B cell (primary cell): ENCODE results near the gene DNAAF6.
"Not testable (repeated sequence)": the region's sequence is repeated elsewhere in the genome, so short reads cannot be mapped to it uniquely, and the experiment has no call there.

Experiments used
- EZH2 ChIP-seq: IDR thresholded peaks from 2 replicates; pipeline ENCODE4 v1.6.1; 2012; ENCODE audit warnings: borderline replicate concordance, low read depth, mild to moderate bottlenecking, moderate library complexity, low read length; ENCODE audit not compliant: insufficient read depth, poor library complexity, severe bottlenecking
- TF ChIP-seq, protein P1 (sequence below): fragments of 200-600 bp; IDR thresholded peaks from one replicate; pipeline ENCODE4 v1.8.0; 2022; ENCODE audit warnings: antibody characterized with exemption, mild to moderate bottlenecking

DNA sequence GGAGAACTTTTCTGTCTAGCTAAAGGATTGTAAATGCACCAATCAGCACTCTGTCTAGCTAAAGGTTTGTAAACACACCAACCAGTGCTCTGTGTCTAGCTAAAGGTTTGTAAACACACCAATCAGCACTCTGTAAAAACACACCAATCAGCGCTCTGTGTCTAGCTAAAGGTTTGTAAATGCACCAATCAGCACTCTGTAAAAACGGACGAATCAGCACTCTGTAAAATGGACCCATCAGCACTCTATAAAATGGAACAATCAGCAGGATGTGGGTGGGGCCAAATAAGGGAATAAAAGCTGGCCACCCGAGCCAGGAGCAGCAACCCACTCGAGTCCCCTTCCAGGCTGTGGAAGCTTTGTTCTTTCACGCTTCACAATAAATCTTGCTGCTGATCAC lies 8.3 kb upstream of the DNAAF6 start:
- TF ChIP-seq, protein P1, sequence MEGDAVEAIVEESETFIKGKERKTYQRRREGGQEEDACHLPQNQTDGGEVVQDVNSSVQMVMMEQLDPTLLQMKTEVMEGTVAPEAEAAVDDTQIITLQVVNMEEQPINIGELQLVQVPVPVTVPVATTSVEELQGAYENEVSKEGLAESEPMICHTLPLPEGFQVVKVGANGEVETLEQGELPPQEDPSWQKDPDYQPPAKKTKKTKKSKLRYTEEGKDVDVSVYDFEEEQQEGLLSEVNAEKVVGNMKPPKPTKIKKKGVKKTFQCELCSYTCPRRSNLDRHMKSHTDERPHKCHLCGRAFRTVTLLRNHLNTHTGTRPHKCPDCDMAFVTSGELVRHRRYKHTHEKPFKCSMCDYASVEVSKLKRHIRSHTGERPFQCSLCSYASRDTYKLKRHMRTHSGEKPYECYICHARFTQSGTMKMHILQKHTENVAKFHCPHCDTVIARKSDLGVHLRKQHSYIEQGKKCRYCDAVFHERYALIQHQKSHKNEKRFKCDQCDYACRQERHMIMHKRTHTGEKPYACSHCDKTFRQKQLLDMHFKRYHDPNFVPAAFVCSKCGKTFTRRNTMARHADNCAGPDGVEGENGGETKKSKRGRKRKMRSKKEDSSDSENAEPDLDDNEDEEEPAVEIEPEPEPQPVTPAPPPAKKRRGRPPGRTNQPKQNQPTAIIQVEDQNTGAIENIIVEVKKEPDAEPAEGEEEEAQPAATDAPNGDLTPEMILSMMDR: not testable (repeated sequence)
- not testable (repeated sequence) for TF ChIP-seq EZH2
